HepG2 (cell line): ENCODE data around the gene DAZAP1. TPM values are rescaled to one million over a fixed set of nuclear protein-coding genes. Genes with fewer than 3 reads are reported as not detected.

Experiments
- ARNTL ChIP-seq: sonication (generic); formaldehyde crosslinking; IDR thresholded peaks from 2 replicates; pipeline ENCODE4 v1.4.0; 2020; ENCODE audit warnings: mild to moderate bottlenecking, missing genetic modification reagents
- CBFB ChIP-seq: sonication (generic); formaldehyde crosslinking; IDR thresholded peaks from 2 replicates; pipeline ENCODE4 v1.4.0; 2020; ENCODE audit warnings: missing genetic modification reagents
- CENPT ChIP-seq: sonication (generic); formaldehyde crosslinking; IDR thresholded peaks from 2 replicates; pipeline ENCODE4 v1.8.0; 2022; ENCODE audit warnings: low read depth, mild to moderate bottlenecking, moderate library complexity, missing genetic modification reagents
- EED ChIP-seq: sonication (generic); formaldehyde crosslinking; IDR thresholded peaks from 2 replicates; pipeline ENCODE4 v1.5.0; 2020; ENCODE audit warnings: mild to moderate bottlenecking, missing genetic modification reagents
- JUND ChIP-seq: sonication (generic); formaldehyde crosslinking; IDR thresholded peaks from 2 replicates; pipeline ENCODE4 v1.8.0; 2022; ENCODE audit warnings: mild to moderate bottlenecking, missing genetic modification reagents
- MAFG ChIP-seq: sonication (generic); formaldehyde crosslinking; IDR thresholded peaks from 2 replicates; pipeline ENCODE4 v1.5.1; 2020; ENCODE audit warnings: mild to moderate bottlenecking, missing genetic modification reagents
- NCOA1 ChIP-seq: sonication (generic); formaldehyde crosslinking; IDR thresholded peaks from 2 replicates; pipeline ENCODE4 v1.9.0; 2021; ENCODE audit warnings: missing genetic modification reagents
- SIN3A ChIP-seq: IDR thresholded peaks from 2 replicates; pipeline ENCODE4 v1.6.1; 2011; ENCODE audit warnings: low read depth, mild to moderate bottlenecking, control low read depth, low read length, borderline replicate concordance
- SRSF9 ChIP-seq: fragments of 200-400 bp; formaldehyde crosslinking; IDR thresholded peaks from 2 replicates; pipeline ENCODE4 v1.6.1; 2018; ENCODE audit warnings: borderline replicate concordance, mild to moderate bottlenecking, low read depth, low read length; ENCODE audit not compliant: insufficient read depth, poor library complexity, severe bottlenecking
- TCF7 ChIP-seq: sonication (generic); IDR thresholded peaks from 2 replicates; pipeline ENCODE4 v1.6.1; 2016; ENCODE audit warnings: antibody characterized with exemption, low read depth
- ZNF230 ChIP-seq: sonication (generic); formaldehyde crosslinking; IDR thresholded peaks from 2 replicates; pipeline ENCODE4 v1.4.0; 2020; ENCODE audit warnings: mild to moderate bottlenecking, missing genetic modification reagents
- ZNF232 ChIP-seq: sonication (generic); formaldehyde crosslinking; IDR thresholded peaks from 2 replicates; pipeline ENCODE4 v1.4.0; 2020; ENCODE audit warnings: missing genetic modification reagents, borderline replicate concordance
- polyA plus RNA-seq, 8 experiments: library from polyadenylated mRNA; depleted of rRNA in 3 of 8; stranded (reverse) in 7 of 8; unstranded in 1 of 8; fragments of >200 nt; fragmentation: Illumina TruSeq in 4 of 8; extraction: Trizol in 4 of 8; gene quantifications; 2 replicates each; pipeline versions ENCODE4 v1.2.1 to v1.2.3, GENCODE V29; 2011 to 2016; ENCODE audit warnings: low read depth in 4 of 8, missing spikeins in 1 of 8, mixed read lengths in 1 of 8; ENCODE audit not compliant: insufficient read depth in 1 of 8
- total RNA-seq, 5 experiments: library from RNA; depleted of rRNA; stranded (reverse); fragments of >200 nt; fragmentation: Illumina TruSeq; extraction: Trizol; gene quantifications; 2 replicates each; pipeline ENCODE4 v1.2.3, GENCODE V29; 2016; ENCODE audit warnings: low read depth in 1 of 5
- TF ChIP-seq, protein P1 (sequence below): sonication (generic); formaldehyde crosslinking; IDR thresholded peaks from 2 replicates; pipeline ENCODE4 v1.5.1; 2020; ENCODE audit warnings: mild to moderate bottlenecking, missing genetic modification reagents, borderline replicate concordance
- TF ChIP-seq, protein P2 (sequence below): IDR thresholded peaks from 2 replicates; pipeline ENCODE4 v1.6.1; 2016; ENCODE audit warnings: missing compliant biosample characterization, missing genetic modification reagents, borderline replicate concordance
- TF ChIP-seq, protein P3 (sequence below): sonication (generic); formaldehyde crosslinking; IDR thresholded peaks from 2 replicates; pipeline ENCODE4 v1.8.1; 2023; ENCODE audit warnings: mild to moderate bottlenecking, missing genetic modification reagents, borderline replicate concordance
- TF ChIP-seq, protein P4 (sequence below): sonication (generic); formaldehyde crosslinking; IDR thresholded peaks from 2 replicates; pipeline ENCODE4 v1.8.0; 2022; ENCODE audit warnings: missing genetic modification reagents, low read depth, mild to moderate bottlenecking, borderline replicate concordance
- TF ChIP-seq, protein P5 (sequence below): sonication (generic); formaldehyde crosslinking; IDR thresholded peaks from 2 replicates; pipeline ENCODE4 v1.4.0; 2020; ENCODE audit warnings: low read depth, missing genetic modification reagents

Gene DAZAP1
- total and polyA plus RNA-seq, 2 of the 13 experiments (the other 11 are each of a cell fraction or from before 2014, with no cell fraction given): 63.3 to 79.2 TPM

DNA sequence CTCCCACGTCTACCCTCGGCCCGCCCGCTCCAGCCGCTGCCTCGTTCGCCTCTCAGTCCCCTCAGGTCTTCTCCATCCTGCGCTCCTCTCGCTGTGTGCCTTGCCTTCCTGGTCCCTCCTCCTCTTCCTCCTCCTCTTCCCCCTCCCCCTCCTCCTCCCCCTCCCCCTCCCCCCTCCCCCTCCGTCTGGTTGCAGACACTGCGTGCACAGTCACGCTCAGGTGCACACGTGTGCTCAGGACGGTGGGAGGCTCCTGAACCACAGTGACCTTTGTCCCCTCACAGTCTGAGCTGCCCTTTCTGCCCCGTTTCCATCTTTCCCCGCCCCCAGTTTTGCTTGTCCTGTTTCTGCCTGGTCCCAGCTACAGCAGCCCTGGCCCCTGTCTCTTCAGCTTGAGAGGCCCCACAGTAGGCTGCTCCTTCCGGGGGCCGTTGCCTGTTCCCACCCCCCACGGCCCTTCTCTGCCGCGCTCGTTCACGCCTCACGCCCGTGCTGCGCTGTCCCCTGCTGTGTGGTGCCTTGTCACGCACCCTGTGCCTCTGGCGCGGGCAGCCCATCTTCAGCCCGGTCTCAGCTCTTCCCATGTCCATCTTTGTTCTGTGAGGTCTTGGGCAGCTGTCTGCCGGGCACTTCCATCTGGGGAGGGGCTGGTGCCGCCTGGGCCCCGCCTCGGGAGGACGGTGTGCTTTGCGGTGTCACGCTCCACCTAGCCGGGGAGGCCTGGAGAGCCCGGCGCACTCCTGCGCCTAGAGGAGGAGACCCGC lies 17.0 kb downstream of the DAZAP1 start (continued):
- TF ChIP-seq, protein P1, sequence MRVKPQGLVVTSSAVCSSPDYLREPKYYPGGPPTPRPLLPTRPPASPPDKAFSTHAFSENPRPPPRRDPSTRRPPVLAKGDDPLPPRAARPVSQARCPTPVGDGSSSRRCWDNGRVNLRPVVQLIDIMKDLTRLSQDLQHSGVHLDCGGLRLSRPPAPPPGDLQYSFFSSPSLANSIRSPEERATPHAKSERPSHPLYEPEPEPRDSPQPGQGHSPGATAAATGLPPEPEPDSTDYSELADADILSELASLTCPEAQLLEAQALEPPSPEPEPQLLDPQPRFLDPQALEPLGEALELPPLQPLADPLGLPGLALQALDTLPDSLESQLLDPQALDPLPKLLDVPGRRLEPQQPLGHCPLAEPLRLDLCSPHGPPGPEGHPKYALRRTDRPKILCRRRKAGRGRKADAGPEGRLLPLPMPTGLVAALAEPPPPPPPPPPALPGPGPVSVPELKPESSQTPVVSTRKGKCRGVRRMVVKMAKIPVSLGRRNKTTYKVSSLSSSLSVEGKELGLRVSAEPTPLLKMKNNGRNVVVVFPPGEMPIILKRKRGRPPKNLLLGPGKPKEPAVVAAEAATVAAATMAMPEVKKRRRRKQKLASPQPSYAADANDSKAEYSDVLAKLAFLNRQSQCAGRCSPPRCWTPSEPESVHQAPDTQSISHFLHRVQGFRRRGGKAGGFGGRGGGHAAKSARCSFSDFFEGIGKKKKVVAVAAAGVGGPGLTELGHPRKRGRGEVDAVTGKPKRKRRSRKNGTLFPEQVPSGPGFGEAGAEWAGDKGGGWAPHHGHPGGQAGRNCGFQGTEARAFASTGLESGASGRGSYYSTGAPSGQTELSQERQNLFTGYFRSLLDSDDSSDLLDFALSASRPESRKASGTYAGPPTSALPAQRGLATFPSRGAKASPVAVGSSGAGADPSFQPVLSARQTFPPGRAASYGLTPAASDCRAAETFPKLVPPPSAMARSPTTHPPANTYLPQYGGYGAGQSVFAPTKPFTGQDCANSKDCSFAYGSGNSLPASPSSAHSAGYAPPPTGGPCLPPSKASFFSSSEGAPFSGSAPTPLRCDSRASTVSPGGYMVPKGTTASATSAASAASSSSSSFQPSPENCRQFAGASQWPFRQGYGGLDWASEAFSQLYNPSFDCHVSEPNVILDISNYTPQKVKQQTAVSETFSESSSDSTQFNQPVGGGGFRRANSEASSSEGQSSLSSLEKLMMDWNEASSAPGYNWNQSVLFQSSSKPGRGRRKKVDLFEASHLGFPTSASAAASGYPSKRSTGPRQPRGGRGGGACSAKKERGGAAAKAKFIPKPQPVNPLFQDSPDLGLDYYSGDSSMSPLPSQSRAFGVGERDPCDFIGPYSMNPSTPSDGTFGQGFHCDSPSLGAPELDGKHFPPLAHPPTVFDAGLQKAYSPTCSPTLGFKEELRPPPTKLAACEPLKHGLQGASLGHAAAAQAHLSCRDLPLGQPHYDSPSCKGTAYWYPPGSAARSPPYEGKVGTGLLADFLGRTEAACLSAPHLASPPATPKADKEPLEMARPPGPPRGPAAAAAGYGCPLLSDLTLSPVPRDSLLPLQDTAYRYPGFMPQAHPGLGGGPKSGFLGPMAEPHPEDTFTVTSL: peak; percentile 67
- TF ChIP-seq JUND (CRISPR knock-in tag): peak; percentile 13; the same call in 1 of the 2 replicates
- TF ChIP-seq EED (CRISPR knock-in tag): no peak
- no peak for TF ChIP-seq CENPT (CRISPR knock-in tag)
- no peak for TF ChIP-seq ZNF230 (CRISPR knock-in tag)
- TF ChIP-seq, protein P2, sequence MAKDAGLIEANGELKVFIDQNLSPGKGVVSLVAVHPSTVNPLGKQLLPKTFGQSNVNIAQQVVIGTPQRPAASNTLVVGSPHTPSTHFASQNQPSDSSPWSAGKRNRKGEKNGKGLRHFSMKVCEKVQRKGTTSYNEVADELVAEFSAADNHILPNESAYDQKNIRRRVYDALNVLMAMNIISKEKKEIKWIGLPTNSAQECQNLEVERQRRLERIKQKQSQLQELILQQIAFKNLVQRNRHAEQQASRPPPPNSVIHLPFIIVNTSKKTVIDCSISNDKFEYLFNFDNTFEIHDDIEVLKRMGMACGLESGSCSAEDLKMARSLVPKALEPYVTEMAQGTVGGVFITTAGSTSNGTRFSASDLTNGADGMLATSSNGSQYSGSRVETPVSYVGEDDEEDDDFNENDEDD (CRISPR knock-in tag): peak; percentile 47; the same call in 1 of the 2 replicates
- TF ChIP-seq, protein P3, sequence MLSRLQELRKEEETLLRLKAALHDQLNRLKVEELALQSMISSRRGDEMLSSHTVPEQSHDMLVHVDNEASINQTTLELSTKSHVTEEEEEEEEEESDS (CRISPR knock-in tag): no peak
- peak; percentile 97 for TF ChIP-seq ARNTL (CRISPR knock-in tag)
- TF ChIP-seq, protein P4, sequence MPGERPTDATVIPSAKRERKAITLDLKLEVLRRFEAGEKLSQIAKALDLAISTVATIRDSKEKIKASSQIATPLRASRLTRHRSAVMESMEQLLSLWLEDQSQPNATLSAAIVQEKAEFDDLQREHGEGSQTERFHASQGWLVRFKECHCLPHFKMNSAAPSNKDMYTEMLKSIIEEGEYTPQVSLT (CRISPR knock-in tag): no peak
- TF ChIP-seq SRSF9: no peak
- TF ChIP-seq NCOA1 (CRISPR knock-in tag): 0 out of 2 replicates have a peak, but pooled peaks have one; percentile 20
- no peak for TF ChIP-seq ZNF232 (CRISPR knock-in tag)
- TF ChIP-seq MAFG (CRISPR knock-in tag): no peak
- 0 out of 2 replicates have a peak, but pooled peaks have one; percentile 25 for TF ChIP-seq CBFB (CRISPR knock-in tag)
- TF ChIP-seq TCF7: no peak
- no peak for TF ChIP-seq SIN3A
- TF ChIP-seq, protein P5, sequence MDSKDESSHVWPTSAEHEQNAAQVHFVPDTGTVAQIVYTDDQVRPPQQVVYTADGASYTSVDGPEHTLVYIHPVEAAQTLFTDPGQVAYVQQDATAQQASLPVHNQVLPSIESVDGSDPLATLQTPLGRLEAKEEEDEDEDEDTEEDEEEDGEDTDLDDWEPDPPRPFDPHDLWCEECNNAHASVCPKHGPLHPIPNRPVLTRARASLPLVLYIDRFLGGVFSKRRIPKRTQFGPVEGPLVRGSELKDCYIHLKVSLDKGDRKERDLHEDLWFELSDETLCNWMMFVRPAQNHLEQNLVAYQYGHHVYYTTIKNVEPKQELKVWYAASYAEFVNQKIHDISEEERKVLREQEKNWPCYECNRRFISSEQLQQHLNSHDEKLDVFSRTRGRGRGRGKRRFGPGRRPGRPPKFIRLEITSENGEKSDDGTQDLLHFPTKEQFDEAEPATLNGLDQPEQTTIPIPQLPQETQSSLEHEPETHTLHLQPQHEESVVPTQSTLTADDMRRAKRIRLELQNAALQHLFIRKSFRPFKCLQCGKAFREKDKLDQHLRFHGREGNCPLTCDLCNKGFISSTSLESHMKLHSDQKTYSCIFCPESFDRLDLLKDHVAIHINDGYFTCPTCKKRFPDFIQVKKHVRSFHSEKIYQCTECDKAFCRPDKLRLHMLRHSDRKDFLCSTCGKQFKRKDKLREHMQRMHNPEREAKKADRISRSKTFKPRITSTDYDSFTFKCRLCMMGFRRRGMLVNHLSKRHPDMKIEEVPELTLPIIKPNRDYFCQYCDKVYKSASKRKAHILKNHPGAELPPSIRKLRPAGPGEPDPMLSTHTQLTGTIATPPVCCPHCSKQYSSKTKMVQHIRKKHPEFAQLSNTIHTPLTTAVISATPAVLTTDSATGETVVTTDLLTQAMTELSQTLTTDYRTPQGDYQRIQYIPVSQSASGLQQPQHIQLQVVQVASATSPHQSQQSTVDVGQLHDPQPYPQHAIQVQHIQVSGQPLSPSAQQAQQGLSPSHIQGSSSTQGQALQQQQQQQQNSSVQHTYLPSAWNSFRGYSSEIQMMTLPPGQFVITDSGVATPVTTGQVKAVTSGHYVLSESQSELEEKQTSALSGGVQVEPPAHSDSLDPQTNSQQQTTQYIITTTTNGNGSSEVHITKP: no peak
